IMR-90 (cell line): Measurements from ENCODE around the gene CHSY3. TPM values are rescaled to one million over a fixed set of nuclear protein-coding genes. Genes with fewer than 3 reads are reported as not detected.

Experiments used
- ATAC-seq: fragments of 200-7000 bp; cut with Tn5 transposase; 2 replicates; pipeline ENCODE4 v1.9.1; 2020; ENCODE audit warnings: low read depth, mild to moderate bottlenecking, moderate library complexity
- BruUV-seq: library from RNA; stranded (reverse); fragments of 400-500 nt; replicated peaks from 2 replicates; lab custom pipeline; 2021; lab: Mats Ljungman, UMichigan
- CTCF ChIA-PET: fragments of 300-600 bp; formaldehyde crosslinking; extraction: SDS; loops from one replicate; lab custom pipeline; 2021; ENCODE audit warnings: antibody characterized with exemption; lab: Yijun Ruan, JAX
- POLR2A ChIA-PET: fragments of 300-600 bp; sonication (Branson Sonifier 250); formaldehyde crosslinking; loops from one replicate; lab custom pipeline; 2022; ENCODE audit warnings: antibody characterized with exemption; ENCODE audit not compliant: unreplicated experiment; lab: Charles Lee
- DNase-seq: peaks from one replicate; pipeline ENCODE4 v3.0.0; 2013
- H2AFZ ChIP-seq: replicated peaks from 2 replicates; pipeline ENCODE3; 2013; ENCODE audit warnings: low read length, mild to moderate bottlenecking; ENCODE audit not compliant: poor library complexity
- H2AK5ac ChIP-seq: 2 replicates; pipeline ENCODE4 v1.6.1; 2013; ENCODE audit warnings: low read depth, low read length, inconsistent platforms
- H2AK9ac ChIP-seq: replicated peaks from 2 replicates; pipeline ENCODE3; 2013; ENCODE audit warnings: mild to moderate bottlenecking, low read depth, low read length, moderate library complexity; ENCODE audit not compliant: poor library complexity
- H2BK120ac ChIP-seq: 2 replicates; pipeline ENCODE4 v1.6.1; 2013; ENCODE audit warnings: low read depth, low read length, inconsistent platforms
- H2BK15ac ChIP-seq: 3 replicates; pipeline ENCODE4 v1.6.1; 2013; ENCODE audit warnings: low read depth, low read length, inconsistent platforms
- H2BK20ac ChIP-seq: 2 replicates; pipeline ENCODE4 v1.6.1; 2013; ENCODE audit warnings: low read depth, mild to moderate bottlenecking, inconsistent platforms, low read length, moderate library complexity
- H2BK5ac ChIP-seq: 2 replicates; pipeline ENCODE4 v1.6.1; 2013; ENCODE audit warnings: mild to moderate bottlenecking, low read depth, low read length, inconsistent platforms; ENCODE audit not compliant: poor library complexity, severe bottlenecking
- H3K14ac ChIP-seq: replicated peaks from 2 replicates; pipeline ENCODE4 v1.6.1; 2013; ENCODE audit warnings: low read depth, low read length, inconsistent platforms
- H3K18ac ChIP-seq: 2 replicates; pipeline ENCODE4 v1.6.1; 2013; ENCODE audit warnings: low read depth, low read length, control low read depth
- H3K23ac ChIP-seq: 2 replicates; pipeline ENCODE4 v1.6.1; 2013; ENCODE audit warnings: low read depth, low read length, inconsistent platforms
- H3K27ac ChIP-seq: 2 replicates; pipeline ENCODE4 v1.5.1; 2013; ENCODE audit warnings: mild to moderate bottlenecking, control low read depth, low read length; ENCODE audit not compliant: insufficient read depth
- H3K27me3 ChIP-seq: 2 replicates; pipeline ENCODE4 v1.6.1; 2013; ENCODE audit warnings: low read length; ENCODE audit not compliant: control insufficient read depth, insufficient read depth
- H3K36me3 ChIP-seq: 2 replicates; pipeline ENCODE4 v1.6.1; 2013; ENCODE audit warnings: low read length, mixed read lengths; ENCODE audit not compliant: control insufficient read depth, insufficient read depth
- H3K4ac ChIP-seq: 2 replicates; pipeline ENCODE4 v1.6.1; 2013; ENCODE audit warnings: low read depth, low read length, inconsistent platforms
- H3K4me1 ChIP-seq: 2 replicates; pipeline ENCODE4 v1.6.1; 2013; ENCODE audit warnings: low read length, mixed read lengths; ENCODE audit not compliant: control insufficient read depth, insufficient read depth
- H3K4me2 ChIP-seq: 2 replicates; pipeline ENCODE4 v1.6.1; 2013; ENCODE audit warnings: low read depth, mild to moderate bottlenecking, control low read depth, low read length, moderate library complexity
- H3K4me3 ChIP-seq: 2 replicates; pipeline ENCODE4 v1.5.1; 2013; ENCODE audit warnings: low read depth, mild to moderate bottlenecking, control low read depth, low read length, moderate library complexity; ENCODE audit not compliant: insufficient read depth
- H3K56ac ChIP-seq: 2 replicates; pipeline ENCODE4 v1.6.1; 2013; ENCODE audit warnings: low read length, inconsistent platforms; ENCODE audit not compliant: insufficient read depth; ENCODE audit errors: extremely low read depth
- H3K79me1 ChIP-seq, 2 experiments: 2 replicates each; pipeline ENCODE4 v1.6.1; 2013; ENCODE audit warnings: low read length in 2 of 2, inconsistent platforms in 1 of 2, low read depth in 1 of 2
- H3K9ac ChIP-seq: 2 replicates; pipeline ENCODE4 v1.6.1; 2013; ENCODE audit warnings: low read depth, low read length, control low read depth
- H3K9me1 ChIP-seq: 2 replicates; pipeline ENCODE4 v1.6.1; 2013; ENCODE audit warnings: low read length, inconsistent platforms; ENCODE audit not compliant: insufficient read depth
- H3K9me3 ChIP-seq: 2 replicates; pipeline ENCODE4 v1.6.1; 2013; ENCODE audit warnings: low read length; ENCODE audit not compliant: control insufficient read depth, insufficient read depth
- H4K20me1 ChIP-seq: 2 replicates; pipeline ENCODE4 v1.6.1; 2013; ENCODE audit warnings: low read length, inconsistent platforms; ENCODE audit not compliant: insufficient read depth
- H4K5ac ChIP-seq: 2 replicates; pipeline ENCODE4 v1.6.1; 2013; ENCODE audit warnings: mild to moderate bottlenecking, low read depth, low read length, control low read depth
- H4K8ac ChIP-seq, 2 experiments: 2 replicates each; pipeline ENCODE4 v1.6.1; 2013; ENCODE audit warnings: low read depth in 2 of 2, low read length in 2 of 2, control low read depth in 1 of 2, inconsistent platforms in 1 of 2
- H4K91ac ChIP-seq: 2 replicates; pipeline ENCODE4 v1.6.1; 2013; ENCODE audit warnings: low read depth, low read length, inconsistent platforms; ENCODE audit not compliant: insufficient read depth
- BHLHE40 ChIP-seq: fragments of 150-350 bp; IDR thresholded peaks from 2 replicates; pipeline ENCODE4 v1.6.1; 2016; ENCODE audit warnings: mild to moderate bottlenecking, low read depth, low read length
- CEBPB ChIP-seq: IDR thresholded peaks from 2 replicates; pipeline ENCODE4 v1.6.1; 2012; ENCODE audit warnings: low read depth, low read length, improper control_type of control experiment
- CHD1 ChIP-seq: IDR thresholded peaks from 2 replicates; pipeline ENCODE4 v1.6.1; 2012; ENCODE audit warnings: low read depth, low read length, improper control_type of control experiment
- FOS ChIP-seq: fragments of 150-350 bp; IDR thresholded peaks from 2 replicates; pipeline ENCODE4 v1.6.1; 2016; ENCODE audit warnings: low read depth, low read length
- MAZ ChIP-seq: IDR thresholded peaks from 2 replicates; pipeline ENCODE4 v1.6.1; 2012; ENCODE audit warnings: low read depth, mild to moderate bottlenecking, low read length, improper control_type of control experiment, moderate library complexity, borderline replicate concordance
- MXI1 ChIP-seq: IDR thresholded peaks from 2 replicates; pipeline ENCODE4 v1.6.1; 2012; ENCODE audit warnings: low read depth, mild to moderate bottlenecking, low read length, moderate library complexity, borderline replicate concordance
- NFE2L2 ChIP-seq: fragments of 150-350 bp; IDR thresholded peaks from 2 replicates; pipeline ENCODE4 v1.6.1; 2016; ENCODE audit warnings: low read depth, mild to moderate bottlenecking, low read length
- POLR2A ChIP-seq: IDR thresholded peaks from 2 replicates; pipeline ENCODE4 v1.6.1; 2012; ENCODE audit warnings: mild to moderate bottlenecking, low read depth, low read length
- RAD21 ChIP-seq: IDR thresholded peaks from 2 replicates; pipeline ENCODE4 v1.6.1; 2012; ENCODE audit warnings: low read length, improper control_type of control experiment
- RCOR1 ChIP-seq: IDR thresholded peaks from 2 replicates; pipeline ENCODE4 v1.6.1; 2012; ENCODE audit warnings: mild to moderate bottlenecking, low read length, improper control_type of control experiment; ENCODE audit not compliant: insufficient replicate concordance
- RFX5 ChIP-seq: IDR thresholded peaks from 2 replicates; pipeline ENCODE4 v1.8.0; 2012; ENCODE audit warnings: low read depth, mild to moderate bottlenecking, low read length, moderate library complexity
- SMC3 ChIP-seq: fragments of 150-350 bp; IDR thresholded peaks from 2 replicates; pipeline ENCODE4 v1.6.1; 2016; ENCODE audit warnings: low read depth, mild to moderate bottlenecking, antibody characterized with exemption, low read length, moderate library complexity
- dilution Hi-C: fragments of 300-500 bp; cut with HindIII; formaldehyde crosslinking; loops from one replicate; pipeline ENCODE4 v1.14.3; 2018; ENCODE audit warnings: low sequenced_read_pairs; ENCODE audit not compliant: unreplicated experiment
- in situ Hi-C: fragments of 300-500 bp; cut with MboI; formaldehyde crosslinking; loops from 3 replicates; pipeline ENCODE4 v1.14.3; 2019; ENCODE audit warnings: low sequenced_read_pairs, inconsistent platforms, mixed read lengths
- intact Hi-C: fragments of 100-400 bp; cut with micrococcal nuclease; formaldehyde crosslinking; loops from 2 replicates; pipeline ENCODE4 v1.10.0; 2022
- polyA plus RNA-seq, 3 experiments: library from polyadenylated mRNA; depleted of rRNA; stranded (reverse); fragments of >200 nt; gene quantifications; 2 replicates each; pipeline ENCODE4 v1.2.3, GENCODE V29; 2012; ENCODE audit warnings: low replicate concordance in 1 of 3
- total RNA-seq: library from RNA; depleted of rRNA; stranded (reverse); fragments of >200 nt; gene quantifications from 2 replicates; pipeline ENCODE4 v1.2.3, GENCODE V29; 2012
- TF ChIP-seq, protein P1 (sequence below): conservative IDR thresholded peaks from 2 replicates; pipeline ENCODE4 v1.5.1; 2012; ENCODE audit warnings: mild to moderate bottlenecking, low read depth, low read length, improper control_type of control experiment
- TF ChIP-seq, protein P2 (sequence below): fragments of 150-350 bp; IDR thresholded peaks from 2 replicates; pipeline ENCODE4 v1.6.1; 2016; ENCODE audit warnings: low read depth, mild to moderate bottlenecking, low read length, moderate library complexity, borderline replicate concordance
- TF ChIP-seq, protein P3 (sequence below): fragments of 150-350 bp; IDR thresholded peaks from 2 replicates; pipeline ENCODE4 v1.6.1; 2017; ENCODE audit warnings: mild to moderate bottlenecking, antibody characterized with exemption, low read length, low read depth

The CHSY3 gene
- total and polyA plus RNA-seq, 2 of the 4 experiments (the other 2 are of a cell fraction): 0.62 to 1.3 TPM

DNA sequence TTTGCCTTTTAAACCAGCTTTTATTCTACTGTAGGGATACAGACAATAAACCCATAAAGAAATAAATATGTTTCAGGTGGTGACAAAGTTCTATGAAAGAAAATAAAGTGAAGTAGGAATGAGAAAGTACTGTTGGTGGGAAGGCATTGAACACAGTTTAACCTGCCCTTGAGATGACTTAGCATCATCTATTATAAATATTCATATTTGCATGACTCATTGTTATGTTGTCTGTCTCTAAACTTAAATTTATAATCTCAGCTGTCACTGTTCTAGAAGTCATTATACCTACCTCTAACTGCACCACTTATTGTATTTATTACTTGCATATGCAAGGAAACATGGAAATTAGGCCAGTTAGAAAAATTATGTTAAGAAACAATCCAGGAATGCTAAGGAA is 202.2 kb downstream of the CHSY3 start:
- Histone ChIP-seq H2BK5ac (no peak overlapping the region), H3K4me1 (no peaks in the 10 kb centered on the region), H2AK5ac (no peak overlapping the region), H3K9me3 (no peaks in the 10 kb centered on the region), H3K56ac (no peak overlapping the region), H3K27ac (no peak overlapping the region), H3K79me1 (no peaks in the 10 kb centered on the region), H4K91ac (no peak overlapping the region), H2AFZ (no peak overlapping the region), H3K9ac (no peak overlapping the region), H3K4me2 (no peak overlapping the region), H2BK20ac (no peak overlapping the region), H3K27me3 (no peaks in the 10 kb centered on the region), H3K14ac (no peak overlapping the region), H2AK9ac (no peak overlapping the region), H3K4me3 (no peak overlapping the region), H2BK120ac (no peak overlapping the region), H3K9me1 (no peaks in the 10 kb centered on the region), H4K5ac (no peak overlapping the region), H2BK15ac (no peak overlapping the region), H4K20me1 (no peaks in the 10 kb centered on the region), H3K4ac (no peak overlapping the region), H3K36me3 (no peaks in the 10 kb centered on the region), H3K23ac (no peak overlapping the region), H4K8ac (no peak overlapping the region), H3K18ac (no peak overlapping the region)
- DNase-seq: no peak
- BruUV-seq: no TSS peak
- in situ Hi-C loops: loop anchor here (25.0 kb wide), 2 partner anchors 1006 to 1306 kb away; no protein-coding TSS in a partner anchor
- ChIA-PET CTCF (no interaction called here), POLR2A (no interaction called here)
- dilution Hi-C loops: no loop called here
- no peak for ATAC-seq
- intact Hi-C loops: loop anchor here (5.0 kb wide), 1 partner anchor 1006 kb away; no protein-coding TSS in a partner anchor
- TF ChIP-seq RAD21: no peak
- no peak for TF ChIP-seq MXI1
- TF ChIP-seq, protein P1, sequence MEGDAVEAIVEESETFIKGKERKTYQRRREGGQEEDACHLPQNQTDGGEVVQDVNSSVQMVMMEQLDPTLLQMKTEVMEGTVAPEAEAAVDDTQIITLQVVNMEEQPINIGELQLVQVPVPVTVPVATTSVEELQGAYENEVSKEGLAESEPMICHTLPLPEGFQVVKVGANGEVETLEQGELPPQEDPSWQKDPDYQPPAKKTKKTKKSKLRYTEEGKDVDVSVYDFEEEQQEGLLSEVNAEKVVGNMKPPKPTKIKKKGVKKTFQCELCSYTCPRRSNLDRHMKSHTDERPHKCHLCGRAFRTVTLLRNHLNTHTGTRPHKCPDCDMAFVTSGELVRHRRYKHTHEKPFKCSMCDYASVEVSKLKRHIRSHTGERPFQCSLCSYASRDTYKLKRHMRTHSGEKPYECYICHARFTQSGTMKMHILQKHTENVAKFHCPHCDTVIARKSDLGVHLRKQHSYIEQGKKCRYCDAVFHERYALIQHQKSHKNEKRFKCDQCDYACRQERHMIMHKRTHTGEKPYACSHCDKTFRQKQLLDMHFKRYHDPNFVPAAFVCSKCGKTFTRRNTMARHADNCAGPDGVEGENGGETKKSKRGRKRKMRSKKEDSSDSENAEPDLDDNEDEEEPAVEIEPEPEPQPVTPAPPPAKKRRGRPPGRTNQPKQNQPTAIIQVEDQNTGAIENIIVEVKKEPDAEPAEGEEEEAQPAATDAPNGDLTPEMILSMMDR: no peak
- TF ChIP-seq, protein P2, sequence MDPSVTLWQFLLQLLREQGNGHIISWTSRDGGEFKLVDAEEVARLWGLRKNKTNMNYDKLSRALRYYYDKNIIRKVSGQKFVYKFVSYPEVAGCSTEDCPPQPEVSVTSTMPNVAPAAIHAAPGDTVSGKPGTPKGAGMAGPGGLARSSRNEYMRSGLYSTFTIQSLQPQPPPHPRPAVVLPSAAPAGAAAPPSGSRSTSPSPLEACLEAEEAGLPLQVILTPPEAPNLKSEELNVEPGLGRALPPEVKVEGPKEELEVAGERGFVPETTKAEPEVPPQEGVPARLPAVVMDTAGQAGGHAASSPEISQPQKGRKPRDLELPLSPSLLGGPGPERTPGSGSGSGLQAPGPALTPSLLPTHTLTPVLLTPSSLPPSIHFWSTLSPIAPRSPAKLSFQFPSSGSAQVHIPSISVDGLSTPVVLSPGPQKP: no peak
- TF ChIP-seq SMC3: no peak
- no peak for TF ChIP-seq NFE2L2
- no peak for TF ChIP-seq BHLHE40
- TF ChIP-seq FOS: no peak
- TF ChIP-seq CHD1: no peak
- TF ChIP-seq POLR2A: no peak
- TF ChIP-seq, protein P3, sequence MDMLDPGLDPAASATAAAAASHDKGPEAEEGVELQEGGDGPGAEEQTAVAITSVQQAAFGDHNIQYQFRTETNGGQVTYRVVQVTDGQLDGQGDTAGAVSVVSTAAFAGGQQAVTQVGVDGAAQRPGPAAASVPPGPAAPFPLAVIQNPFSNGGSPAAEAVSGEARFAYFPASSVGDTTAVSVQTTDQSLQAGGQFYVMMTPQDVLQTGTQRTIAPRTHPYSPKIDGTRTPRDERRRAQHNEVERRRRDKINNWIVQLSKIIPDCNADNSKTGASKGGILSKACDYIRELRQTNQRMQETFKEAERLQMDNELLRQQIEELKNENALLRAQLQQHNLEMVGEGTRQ: no peak
- TF ChIP-seq RCOR1: no peak
- no peak for TF ChIP-seq CEBPB
- TF ChIP-seq RFX5: no peak
- no peak for TF ChIP-seq MAZ
